Body of pancreas (tissue), 4 donors: ENCODE data around the gene SYNPR.

Source experiments
- CTCF ChIP-seq, 7 experiments: fragments of 450-650 bp in 4 of 7; fragments of 200-600 bp in 3 of 7; sonication (generic) in 3 of 7; IDR thresholded peaks; one replicate each; pipeline ENCODE4 v1.5.1; 2016 to 2019; ENCODE audit warnings: antibody characterized with exemption in 7 of 7
- POLR2A ChIP-seq, 3 donors: fragments of 450-650 bp; IDR thresholded peaks; one replicate each; pipeline ENCODE4 v1.6.1; 2016; ENCODE audit warnings: antibody characterized with exemption in 3 of 3, mild to moderate bottlenecking in 2 of 3

- TF ChIP-seq CTCF (IDR thresholded peaks at IDR 0.05) (no peak), POLR2A (IDR thresholded peaks at IDR 0.05) (no peak)
Measured at GRCh38 chr3:63500196-63500595, 222.1 kb downstream of the SYNPR start.
